IMR-90 (cell line): Measurements from ENCODE around the gene LDLRAD3. TPM values are rescaled to one million over a fixed set of nuclear protein-coding genes. Genes with fewer than 3 reads are reported as not detected.
A peak's percentile ranks its signal among the peaks of the same experiment; 100 is the strongest.

Experiments used
- ATAC-seq: fragments of 200-7000 bp; cut with Tn5 transposase; 2 replicates; pipeline ENCODE4 v1.9.1; 2020; ENCODE audit warnings: low read depth, mild to moderate bottlenecking, moderate library complexity
- BruUV-seq: library from RNA; stranded (reverse); fragments of 400-500 nt; replicated peaks from 2 replicates; lab custom pipeline; 2021; lab: Mats Ljungman, UMichigan
- CTCF ChIA-PET: fragments of 300-600 bp; formaldehyde crosslinking; extraction: SDS; loops from one replicate; lab custom pipeline; 2021; ENCODE audit warnings: antibody characterized with exemption; lab: Yijun Ruan, JAX
- POLR2A ChIA-PET: fragments of 300-600 bp; sonication (Branson Sonifier 250); formaldehyde crosslinking; loops from one replicate; lab custom pipeline; 2022; ENCODE audit warnings: antibody characterized with exemption; ENCODE audit not compliant: unreplicated experiment; lab: Charles Lee
- DNase-seq: peaks from one replicate; pipeline ENCODE4 v3.0.0; 2013
- H2AFZ ChIP-seq: replicated peaks from 2 replicates; pipeline ENCODE3; 2013; ENCODE audit warnings: low read length, mild to moderate bottlenecking; ENCODE audit not compliant: poor library complexity
- H2AK5ac ChIP-seq: 2 replicates; pipeline ENCODE4 v1.6.1; 2013; ENCODE audit warnings: low read depth, low read length, inconsistent platforms
- H2AK9ac ChIP-seq: replicated peaks from 2 replicates; pipeline ENCODE3; 2013; ENCODE audit warnings: mild to moderate bottlenecking, low read depth, low read length, moderate library complexity; ENCODE audit not compliant: poor library complexity
- H2BK120ac ChIP-seq: 2 replicates; pipeline ENCODE4 v1.6.1; 2013; ENCODE audit warnings: low read depth, low read length, inconsistent platforms
- H2BK15ac ChIP-seq: 3 replicates; pipeline ENCODE4 v1.6.1; 2013; ENCODE audit warnings: low read depth, low read length, inconsistent platforms
- H2BK20ac ChIP-seq: 2 replicates; pipeline ENCODE4 v1.6.1; 2013; ENCODE audit warnings: low read depth, mild to moderate bottlenecking, inconsistent platforms, low read length, moderate library complexity
- H2BK5ac ChIP-seq: 2 replicates; pipeline ENCODE4 v1.6.1; 2013; ENCODE audit warnings: mild to moderate bottlenecking, low read depth, low read length, inconsistent platforms; ENCODE audit not compliant: poor library complexity, severe bottlenecking
- H3K14ac ChIP-seq: replicated peaks from 2 replicates; pipeline ENCODE4 v1.6.1; 2013; ENCODE audit warnings: low read depth, low read length, inconsistent platforms
- H3K18ac ChIP-seq: 2 replicates; pipeline ENCODE4 v1.6.1; 2013; ENCODE audit warnings: low read depth, low read length, control low read depth
- H3K23ac ChIP-seq: 2 replicates; pipeline ENCODE4 v1.6.1; 2013; ENCODE audit warnings: low read depth, low read length, inconsistent platforms
- H3K27ac ChIP-seq: 2 replicates; pipeline ENCODE4 v1.5.1; 2013; ENCODE audit warnings: mild to moderate bottlenecking, control low read depth, low read length; ENCODE audit not compliant: insufficient read depth
- H3K27me3 ChIP-seq: 2 replicates; pipeline ENCODE4 v1.6.1; 2013; ENCODE audit warnings: low read length; ENCODE audit not compliant: control insufficient read depth, insufficient read depth
- H3K36me3 ChIP-seq: 2 replicates; pipeline ENCODE4 v1.6.1; 2013; ENCODE audit warnings: low read length, mixed read lengths; ENCODE audit not compliant: control insufficient read depth, insufficient read depth
- H3K4ac ChIP-seq: 2 replicates; pipeline ENCODE4 v1.6.1; 2013; ENCODE audit warnings: low read depth, low read length, inconsistent platforms
- H3K4me1 ChIP-seq: 2 replicates; pipeline ENCODE4 v1.6.1; 2013; ENCODE audit warnings: low read length, mixed read lengths; ENCODE audit not compliant: control insufficient read depth, insufficient read depth
- H3K4me2 ChIP-seq: 2 replicates; pipeline ENCODE4 v1.6.1; 2013; ENCODE audit warnings: low read depth, mild to moderate bottlenecking, control low read depth, low read length, moderate library complexity
- H3K4me3 ChIP-seq: 2 replicates; pipeline ENCODE4 v1.5.1; 2013; ENCODE audit warnings: low read depth, mild to moderate bottlenecking, control low read depth, low read length, moderate library complexity; ENCODE audit not compliant: insufficient read depth
- H3K56ac ChIP-seq: 2 replicates; pipeline ENCODE4 v1.6.1; 2013; ENCODE audit warnings: low read length, inconsistent platforms; ENCODE audit not compliant: insufficient read depth; ENCODE audit errors: extremely low read depth
- H3K79me1 ChIP-seq, 2 experiments: 2 replicates each; pipeline ENCODE4 v1.6.1; 2013; ENCODE audit warnings: low read length in 2 of 2, inconsistent platforms in 1 of 2, low read depth in 1 of 2
- H3K9ac ChIP-seq: 2 replicates; pipeline ENCODE4 v1.6.1; 2013; ENCODE audit warnings: low read depth, low read length, control low read depth
- H3K9me1 ChIP-seq: 2 replicates; pipeline ENCODE4 v1.6.1; 2013; ENCODE audit warnings: low read length, inconsistent platforms; ENCODE audit not compliant: insufficient read depth
- H3K9me3 ChIP-seq: 2 replicates; pipeline ENCODE4 v1.6.1; 2013; ENCODE audit warnings: low read length; ENCODE audit not compliant: control insufficient read depth, insufficient read depth
- H4K20me1 ChIP-seq: 2 replicates; pipeline ENCODE4 v1.6.1; 2013; ENCODE audit warnings: low read length, inconsistent platforms; ENCODE audit not compliant: insufficient read depth
- H4K5ac ChIP-seq: 2 replicates; pipeline ENCODE4 v1.6.1; 2013; ENCODE audit warnings: mild to moderate bottlenecking, low read depth, low read length, control low read depth
- H4K8ac ChIP-seq, 2 experiments: 2 replicates each; pipeline ENCODE4 v1.6.1; 2013; ENCODE audit warnings: low read depth in 2 of 2, low read length in 2 of 2, control low read depth in 1 of 2, inconsistent platforms in 1 of 2
- H4K91ac ChIP-seq: 2 replicates; pipeline ENCODE4 v1.6.1; 2013; ENCODE audit warnings: low read depth, low read length, inconsistent platforms; ENCODE audit not compliant: insufficient read depth
- CEBPB ChIP-seq: IDR thresholded peaks from 2 replicates; pipeline ENCODE4 v1.6.1; 2012; ENCODE audit warnings: low read depth, low read length, improper control_type of control experiment
- FOS ChIP-seq: fragments of 150-350 bp; IDR thresholded peaks from 2 replicates; pipeline ENCODE4 v1.6.1; 2016; ENCODE audit warnings: low read depth, low read length
- MAZ ChIP-seq: IDR thresholded peaks from 2 replicates; pipeline ENCODE4 v1.6.1; 2012; ENCODE audit warnings: low read depth, mild to moderate bottlenecking, low read length, improper control_type of control experiment, moderate library complexity, borderline replicate concordance
- POLR2A ChIP-seq: IDR thresholded peaks from 2 replicates; pipeline ENCODE4 v1.6.1; 2012; ENCODE audit warnings: mild to moderate bottlenecking, low read depth, low read length
- RCOR1 ChIP-seq: IDR thresholded peaks from 2 replicates; pipeline ENCODE4 v1.6.1; 2012; ENCODE audit warnings: mild to moderate bottlenecking, low read length, improper control_type of control experiment; ENCODE audit not compliant: insufficient replicate concordance
- RFX5 ChIP-seq: IDR thresholded peaks from 2 replicates; pipeline ENCODE4 v1.8.0; 2012; ENCODE audit warnings: low read depth, mild to moderate bottlenecking, low read length, moderate library complexity
- SMC3 ChIP-seq: fragments of 150-350 bp; IDR thresholded peaks from 2 replicates; pipeline ENCODE4 v1.6.1; 2016; ENCODE audit warnings: low read depth, mild to moderate bottlenecking, antibody characterized with exemption, low read length, moderate library complexity
- USF2 ChIP-seq: fragments of 150-350 bp; IDR thresholded peaks from 2 replicates; pipeline ENCODE4 v1.6.1; 2017; ENCODE audit warnings: mild to moderate bottlenecking, antibody characterized with exemption, low read length, low read depth
- WGBS, 2 experiments: methylation state at CpG; one replicate each; pipeline versions ENCODE4 v1.1.5 to v1.1.7; 2013; ENCODE audit warnings: missing lambda C conversion rate in 2 of 2; ENCODE audit not compliant: insufficient read length in 1 of 2; ENCODE audit errors: extremely low coverage in 2 of 2; 5-methylcytosine and 5-hydroxymethylcytosine counted together
- dilution Hi-C: fragments of 300-500 bp; cut with HindIII; formaldehyde crosslinking; loops from one replicate; pipeline ENCODE4 v1.14.3; 2018; ENCODE audit warnings: low sequenced_read_pairs; ENCODE audit not compliant: unreplicated experiment
- in situ Hi-C: fragments of 300-500 bp; cut with MboI; formaldehyde crosslinking; loops from 3 replicates; pipeline ENCODE4 v1.14.3; 2019; ENCODE audit warnings: low sequenced_read_pairs, inconsistent platforms, mixed read lengths
- intact Hi-C: fragments of 100-400 bp; cut with micrococcal nuclease; formaldehyde crosslinking; loops from 2 replicates; pipeline ENCODE4 v1.10.0; 2022
- polyA plus RNA-seq, 3 experiments: library from polyadenylated mRNA; depleted of rRNA; stranded (reverse); fragments of >200 nt; gene quantifications; 2 replicates each; pipeline ENCODE4 v1.2.3, GENCODE V29; 2012; ENCODE audit warnings: low replicate concordance in 1 of 3
- total RNA-seq: library from RNA; depleted of rRNA; stranded (reverse); fragments of >200 nt; gene quantifications from 2 replicates; pipeline ENCODE4 v1.2.3, GENCODE V29; 2012

The LDLRAD3 gene
- total and polyA plus RNA-seq, 2 of the 4 experiments (the other 2 are of a cell fraction): 2.7 to 6.4 TPM

- in situ Hi-C loops: no loop called here
- TF ChIP-seq CEBPB (no peak), MAZ (no peak), SMC3 (no peak), RFX5 (no peak), FOS (no peak), USF2 (no peak), RCOR1 (no peak), POLR2A (no peak)
- Histone ChIP-seq H3K9ac (no peak overlapping the region), H2BK5ac (no peak overlapping the region), H4K8ac (no peak overlapping the region; a peak in 1 of 4 replicates), H3K18ac (no peak overlapping the region), H3K79me1 (peaks cover 0 to 7% of the 10 kb centered on the region in 2 experiments; a peak in 1 of 4 replicates), H3K9me3 (no peaks in the 10 kb centered on the region), H2BK15ac (no peak overlapping the region), H3K27me3 (no peaks in the 10 kb centered on the region), H2AK5ac (no peak overlapping the region), H3K56ac (no peak overlapping the region), H4K20me1 (no peaks in the 10 kb centered on the region), H3K4ac (no peak overlapping the region), H3K4me3 (no peak overlapping the region), H4K5ac (no peak overlapping the region), H3K27ac (no peak overlapping the region), H2BK20ac (no peak overlapping the region), H2AK9ac (no peak overlapping the region), H3K4me1 (peaks cover 15% of the 10 kb centered on the region), H3K23ac (no peak overlapping the region), H3K36me3 (no peaks in the 10 kb centered on the region), H3K14ac (no peak overlapping the region), H2BK120ac (peak overlapping the region; percentile 34; the same call in 1 of the 2 replicates), H3K9me1 (peaks cover 16% of the 10 kb centered on the region), H2AFZ (no peak overlapping the region), H3K4me2 (no peak overlapping the region), H4K91ac (no peak overlapping the region)
- DNase-seq (peak; percentile 35), ATAC-seq (no peak)
- dilution Hi-C loops: no loop called here
- intact Hi-C loops: loop anchor here (5.0 kb wide), 2 partner anchors 331 to 536 kb away; partner anchors contain the start of gene FJX1
- ChIA-PET CTCF (interaction anchor here (1.1 kb wide), 1 partner anchor 331 kb away, joined by 3 read pairs; no protein-coding TSS in a partner anchor), POLR2A (no interaction called here)
- BruUV-seq: no TSS peak
- WGBS, 2 experiments: no CpG with 5 or more reads among the region's 2 CpGs
These were observed 209.7 kb downstream of the LDLRAD3 start for GRCh38 chr11:36153551-36153950.
